HL-60 (cell line): Measurements from ENCODE around the gene ALDOC.

Source experiments
- DNase-seq, 2 experiments: peaks; one replicate each; pipeline ENCODE4 v3.0.0-alpha.2; 2010 to 2020; ENCODE audit warnings: low read depth in 1 of 2, low spot score in 1 of 2
- H3K27ac ChIP-seq: fragments of 250-450 bp; sonication (Bioruptor Pico); replicated peaks from 2 replicates; pipeline ENCODE4 v1.5.1; 2020; ENCODE audit warnings: mild to moderate bottlenecking, moderate library complexity
- H3K27me3 ChIP-seq: fragments of 250-450 bp; sonication (Bioruptor Pico); 2 replicates; pipeline ENCODE4 v1.5.1; 2021; ENCODE audit warnings: mild to moderate bottlenecking, moderate library complexity; ENCODE audit not compliant: insufficient read depth, poor library complexity, severe bottlenecking
- H3K4me3 ChIP-seq: replicated peaks from 2 replicates; pipeline ENCODE4 v1.5.1; 2011; ENCODE audit warnings: mild to moderate bottlenecking, control low read depth, low read length; ENCODE audit not compliant: insufficient read depth
- CTCF ChIP-seq: IDR thresholded peaks from one replicate; pipeline ENCODE4 v1.5.1; 2011; ENCODE audit warnings: low read length, control low read depth, inconsistent platforms; ENCODE audit not compliant: insufficient read depth
- GABPA ChIP-seq: IDR thresholded peaks from 2 replicates; pipeline ENCODE4 v1.6.1; 2012; ENCODE audit warnings: low read depth
- POLR2AphosphoS5 ChIP-seq: IDR thresholded peaks from 2 replicates; pipeline ENCODE4 v1.6.1; 2012; ENCODE audit warnings: low read depth
- SPI1 ChIP-seq: IDR thresholded peaks from 2 replicates; pipeline ENCODE4 v1.6.1; 2012; ENCODE audit warnings: low read depth, mild to moderate bottlenecking, borderline replicate concordance
- TF ChIP-seq, protein P1 (sequence below): IDR thresholded peaks from 2 replicates; pipeline ENCODE4 v1.6.1; 2012; ENCODE audit warnings: low read depth; ENCODE audit not compliant: insufficient replicate concordance

The ALDOC gene

GRCh38 chr17:28551421-28552175 lies 25.1 kb downstream of the ALDOC start:
- H3K27me3 ChIP-seq = no peaks in the 10 kb centered on the region
- no peak for DNase-seq
- no peak overlapping the region for H3K27ac ChIP-seq
- H3K4me3 ChIP-seq = peak overlapping the region; percentile 62
- TF ChIP-seq CTCF (no peak), POLR2AphosphoS5 (no peak), GABPA (no peak), SPI1 (no peak)
- TF ChIP-seq, protein P1, sequence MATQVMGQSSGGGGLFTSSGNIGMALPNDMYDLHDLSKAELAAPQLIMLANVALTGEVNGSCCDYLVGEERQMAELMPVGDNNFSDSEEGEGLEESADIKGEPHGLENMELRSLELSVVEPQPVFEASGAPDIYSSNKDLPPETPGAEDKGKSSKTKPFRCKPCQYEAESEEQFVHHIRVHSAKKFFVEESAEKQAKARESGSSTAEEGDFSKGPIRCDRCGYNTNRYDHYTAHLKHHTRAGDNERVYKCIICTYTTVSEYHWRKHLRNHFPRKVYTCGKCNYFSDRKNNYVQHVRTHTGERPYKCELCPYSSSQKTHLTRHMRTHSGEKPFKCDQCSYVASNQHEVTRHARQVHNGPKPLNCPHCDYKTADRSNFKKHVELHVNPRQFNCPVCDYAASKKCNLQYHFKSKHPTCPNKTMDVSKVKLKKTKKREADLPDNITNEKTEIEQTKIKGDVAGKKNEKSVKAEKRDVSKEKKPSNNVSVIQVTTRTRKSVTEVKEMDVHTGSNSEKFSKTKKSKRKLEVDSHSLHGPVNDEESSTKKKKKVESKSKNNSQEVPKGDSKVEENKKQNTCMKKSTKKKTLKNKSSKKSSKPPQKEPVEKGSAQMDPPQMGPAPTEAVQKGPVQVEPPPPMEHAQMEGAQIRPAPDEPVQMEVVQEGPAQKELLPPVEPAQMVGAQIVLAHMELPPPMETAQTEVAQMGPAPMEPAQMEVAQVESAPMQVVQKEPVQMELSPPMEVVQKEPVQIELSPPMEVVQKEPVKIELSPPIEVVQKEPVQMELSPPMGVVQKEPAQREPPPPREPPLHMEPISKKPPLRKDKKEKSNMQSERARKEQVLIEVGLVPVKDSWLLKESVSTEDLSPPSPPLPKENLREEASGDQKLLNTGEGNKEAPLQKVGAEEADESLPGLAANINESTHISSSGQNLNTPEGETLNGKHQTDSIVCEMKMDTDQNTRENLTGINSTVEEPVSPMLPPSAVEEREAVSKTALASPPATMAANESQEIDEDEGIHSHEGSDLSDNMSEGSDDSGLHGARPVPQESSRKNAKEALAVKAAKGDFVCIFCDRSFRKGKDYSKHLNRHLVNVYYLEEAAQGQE = no peak

DNA sequence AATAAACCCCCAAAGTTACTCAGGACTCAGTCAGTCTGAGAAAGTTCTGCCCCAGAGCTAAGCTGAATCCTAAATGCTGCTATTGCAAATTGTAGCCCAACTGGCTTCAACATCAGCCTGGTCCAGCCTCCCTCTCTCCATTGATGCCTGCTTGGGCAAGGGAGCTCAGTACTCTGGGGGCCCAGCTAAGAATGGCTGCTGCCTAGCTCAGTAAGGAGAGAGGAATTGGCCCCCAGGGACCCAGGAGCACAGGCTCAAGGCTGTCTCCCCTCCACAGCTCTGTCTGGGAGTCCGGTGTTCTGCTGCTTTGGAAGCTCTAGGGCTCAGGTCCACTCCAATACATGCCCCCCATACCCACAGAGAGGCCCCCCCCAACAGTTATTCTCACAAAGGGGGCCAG lies 25.8 kb downstream of the ALDOC start:
- no peaks in the 10 kb centered on the region for H3K27me3 ChIP-seq
- TF ChIP-seq CTCF (no peak), SPI1 (no peak), POLR2AphosphoS5 (no peak), GABPA (no peak)
- TF ChIP-seq, protein P1 = no peak
- H3K4me3 ChIP-seq = no peak overlapping the region
- no peak overlapping the region for H3K27ac ChIP-seq
- no peak for DNase-seq

DNA sequence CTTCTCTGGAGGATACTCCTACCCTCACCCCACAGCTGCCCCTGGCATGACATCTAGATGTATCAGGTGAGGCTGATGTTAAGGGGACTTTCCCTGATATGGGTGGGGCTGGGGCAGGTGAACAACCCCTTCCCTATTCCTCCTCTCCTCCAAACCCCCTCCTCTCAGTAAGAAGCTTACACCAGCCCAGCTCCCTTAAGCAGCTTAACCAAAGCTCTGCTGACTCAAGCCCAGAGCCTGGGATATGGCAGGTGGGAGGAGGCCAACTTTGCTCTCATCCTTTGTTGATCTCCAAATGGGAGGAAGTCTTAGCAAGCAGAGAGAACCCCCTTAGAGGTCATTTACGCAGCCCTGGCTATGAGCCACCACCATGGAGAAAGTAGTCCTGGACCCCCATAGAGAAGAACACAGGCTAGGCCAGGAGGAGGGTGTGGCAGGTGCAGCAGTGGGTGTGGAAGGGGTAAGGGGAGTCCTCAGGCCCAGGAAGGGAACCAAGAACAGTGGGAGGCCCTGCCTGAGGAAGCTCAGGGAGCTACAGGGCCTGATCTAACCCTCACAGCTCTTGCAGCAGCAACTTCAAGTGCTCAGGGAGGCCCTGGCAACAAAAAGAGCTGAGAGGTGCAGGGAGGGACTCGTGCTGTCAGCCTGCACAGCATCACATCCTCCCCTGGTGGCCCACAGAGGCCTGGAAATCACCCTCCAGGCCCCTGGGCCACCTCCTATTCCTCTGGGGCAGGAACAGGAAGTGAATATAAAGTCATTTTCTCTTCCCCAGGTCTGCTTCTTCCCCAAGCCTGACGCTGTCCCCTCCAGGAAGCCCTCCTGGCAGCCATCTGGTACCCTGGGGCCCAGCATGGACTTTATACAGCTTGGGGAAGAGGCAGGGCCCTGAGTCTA lies 27.2 kb downstream of the ALDOC start:
- Histone ChIP-seq H3K27ac (peak overlapping the region; percentile 50), H3K4me3 (no peak overlapping the region), H3K27me3 (no peaks in the 10 kb centered on the region)
- DNase-seq = peak; percentile 62 to 63
- TF ChIP-seq CTCF (no peak), SPI1 (peak; percentile 79)
